Measurements from ENCODE around the gene MFSD11.
"Not testable (repeated sequence)": the region's sequence is repeated elsewhere in the genome, so short reads cannot be mapped to it uniquely, and the experiment has no call there.

MFSD11 gene

GRCh38 chr17:76742958-76743357, 5.0 kb downstream of the MFSD11 start:
- no peaks in the 10 kb centered on the region for H3K27me3 ChIP-seq (ENCODE audit: control insufficient read depth, low read length)
- H3K27ac ChIP-seq (ENCODE audit: low read depth, low read length), result no peak overlapping the region
- H3K36me3 ChIP-seq (ENCODE audit: control insufficient read depth, low read length), result peaks cover 42% of the 10 kb centered on the region
- H3K79me2 ChIP-seq (ENCODE audit: control insufficient read depth, low read length), result peaks cover 17% of the 10 kb centered on the region
- no peaks in the 10 kb centered on the region for H3K9me2 ChIP-seq (replicated peaks; ENCODE audit: control insufficient read depth, low read length)
- no peaks in the 10 kb centered on the region; the same call in 1 of the 2 replicates for H4K20me1 ChIP-seq (ENCODE audit: control insufficient read depth, insufficient read depth, low read depth, low read length)
- TF ChIP-seq EZH2phosphoT487 (IDR thresholded peaks at IDR 0.05; ENCODE audit: borderline replicate concordance, low read length), result no peak
- no peak for TF ChIP-seq CTCF (IDR thresholded peaks at IDR 0.05; ENCODE audit: low read depth, low read length, poor library complexity, severe bottlenecking)
- no peaks in the 10 kb centered on the region for H3K9me3 ChIP-seq (ENCODE audit: control insufficient read depth, insufficient read depth, low read length)
- H3K4me2 ChIP-seq (ENCODE audit: low read length), result no peak overlapping the region
- H3F3A ChIP-seq (ENCODE audit: control insufficient read depth, insufficient read depth), result no peaks in the 10 kb centered on the region
- peaks cover 12% of the 10 kb centered on the region for H3K4me1 ChIP-seq (ENCODE audit: control insufficient read depth, low read length)
- no peak overlapping the region for H3K4me3 ChIP-seq (ENCODE audit: low read length)

- no peaks in the 10 kb centered on the region for H3K27me3 ChIP-seq (ENCODE audit: control insufficient read depth, low read length)
These were observed 6.8 kb downstream of the MFSD11 start for GRCh38 chr17:76744747-76745146.

GRCh38 chr17:76745785-76746184, 7.9 kb downstream of the MFSD11 start:
- H3K36me3 ChIP-seq (ENCODE audit: control insufficient read depth, low read length), result peaks cover 42% of the 10 kb centered on the region
- not testable (repeated sequence) for H3K27me3 ChIP-seq (ENCODE audit: control insufficient read depth, low read length); H3K4me3 ChIP-seq (ENCODE audit: low read length); H3K9me2 ChIP-seq (replicated peaks; ENCODE audit: control insufficient read depth, low read length); H3K79me2 ChIP-seq (ENCODE audit: control insufficient read depth, low read length); H3K27ac ChIP-seq (ENCODE audit: low read depth, low read length); H3K4me1 ChIP-seq (ENCODE audit: control insufficient read depth, low read length); H3K4me2 ChIP-seq (ENCODE audit: low read length); H3F3A ChIP-seq (ENCODE audit: control insufficient read depth, insufficient read depth); H4K20me1 ChIP-seq (ENCODE audit: control insufficient read depth, insufficient read depth, low read depth, low read length); H3K9me3 ChIP-seq (ENCODE audit: control insufficient read depth, insufficient read depth, low read length)

More at GRCh38 chr17:76744747-76745146, 6.8 kb downstream of the MFSD11 start:
- Histone ChIP-seq H3K79me2 (ENCODE audit: control insufficient read depth, low read length) (no peaks in the 10 kb centered on the region), H3K4me1 (ENCODE audit: control insufficient read depth, low read length) (no peaks in the 10 kb centered on the region), H4K20me1 (ENCODE audit: control insufficient read depth, insufficient read depth, low read depth, low read length) (no peaks in the 10 kb centered on the region), H3K9me3 (ENCODE audit: control insufficient read depth, insufficient read depth, low read length) (no peaks in the 10 kb centered on the region), H3K4me3 (ENCODE audit: low read length) (no peak overlapping the region), H3F3A (ENCODE audit: control insufficient read depth, insufficient read depth) (no peaks in the 10 kb centered on the region), H3K27ac (ENCODE audit: low read depth, low read length) (no peak overlapping the region), H3K36me3 (ENCODE audit: control insufficient read depth, low read length) (peaks cover 42% of the 10 kb centered on the region), H3K9me2 (replicated peaks; ENCODE audit: control insufficient read depth, low read length) (no peaks in the 10 kb centered on the region), H3K4me2 (ENCODE audit: low read length) (no peak overlapping the region)
- no peak for TF ChIP-seq EZH2phosphoT487 (IDR thresholded peaks at IDR 0.05; ENCODE audit: borderline replicate concordance, low read length)
- TF ChIP-seq CTCF (IDR thresholded peaks at IDR 0.05; ENCODE audit: low read depth, low read length, poor library complexity, severe bottlenecking), result no peak

- H4K20me1 ChIP-seq (ENCODE audit: control insufficient read depth, insufficient read depth, low read depth, low read length), result no peaks in the 10 kb centered on the region
- peaks cover 6% of the 10 kb centered on the region for H3K4me1 ChIP-seq (ENCODE audit: control insufficient read depth, low read length)
- H3K27me3 ChIP-seq (ENCODE audit: control insufficient read depth, low read length), result no peaks in the 10 kb centered on the region
- H3F3A ChIP-seq (ENCODE audit: control insufficient read depth, insufficient read depth), result no peaks in the 10 kb centered on the region
- no peaks in the 10 kb centered on the region for H3K79me2 ChIP-seq (ENCODE audit: control insufficient read depth, low read length)
- peaks cover 26% of the 10 kb centered on the region for H3K36me3 ChIP-seq (ENCODE audit: control insufficient read depth, low read length)
- H3K9me3 ChIP-seq (ENCODE audit: control insufficient read depth, insufficient read depth, low read length), result no peaks in the 10 kb centered on the region
- no peaks in the 10 kb centered on the region for H3K9me2 ChIP-seq (replicated peaks; ENCODE audit: control insufficient read depth, low read length)
- no peak overlapping the region for H3K4me3 ChIP-seq (ENCODE audit: low read length)
- H3K27ac ChIP-seq (ENCODE audit: low read depth, low read length), result no peak overlapping the region
- TF ChIP-seq EZH2phosphoT487 (IDR thresholded peaks at IDR 0.05; ENCODE audit: borderline replicate concordance, low read length), result no peak
- TF ChIP-seq CTCF (IDR thresholded peaks at IDR 0.05; ENCODE audit: low read depth, low read length, poor library complexity, severe bottlenecking), result no peak
- no peak overlapping the region for H3K4me2 ChIP-seq (ENCODE audit: low read length)
These were observed 9.9 kb downstream of the MFSD11 start for GRCh38 chr17:76747716-76748363.
